Measurements from ENCODE around the gene KLHDC4. TPM values are rescaled to one million over a fixed set of nuclear protein-coding genes. Genes with fewer than 3 reads are reported as not detected.
A peak's percentile ranks its signal among the peaks of the same experiment; 100 is the strongest.

Gene KLHDC4
- total and polyA plus RNA-seq, 2 experiments from 2014 or later = 23.0 to 41.1 TPM

- TF ChIP-seq JUNB (IDR thresholded peaks at IDR 0.05; ENCODE audit: unreplicated experiment) (no peak), EZH2phosphoT487 (IDR thresholded peaks at IDR 0.05; ENCODE audit: unreplicated experiment) (no peak), CREB1 (CRISPR knock-in tag; IDR thresholded peaks at IDR 0.05; ENCODE audit: low read depth) (no peak), POLR2AphosphoS5 (IDR thresholded peaks at IDR 0.05; ENCODE audit: low read depth) (no peak), ETS1 (IDR thresholded peaks at IDR 0.05) (no peak), REST (IDR thresholded peaks at IDR 0.05; ENCODE audit: unreplicated experiment) (no peak)
Observed at GRCh38 chr16:87729266-87729954, 36.4 kb downstream of the KLHDC4 start (continued).

GRCh38 chr16:87728026-87728425, 37.8 kb downstream of the KLHDC4 start:
- Histone ChIP-seq H3K4me2 (no peak overlapping the region), H3K36me3 (ENCODE audit: insufficient read depth) (peaks cover 26% of the 10 kb centered on the region), H3F3A (replicated peaks; ENCODE audit: low read depth) (peaks cover 8% of the 10 kb centered on the region), H3K79me2 (replicated peaks; ENCODE audit: insufficient read depth) (peaks cover 43% of the 10 kb centered on the region), H3K9me2 (ENCODE audit: insufficient read depth) (no peaks in the 10 kb centered on the region), H3K4me1 (ENCODE audit: insufficient read depth) (no peaks in the 10 kb centered on the region), H4K20me1 (replicated peaks; ENCODE audit: insufficient read depth) (peaks cover 31% of the 10 kb centered on the region), H2AFZ (no peak overlapping the region), H3K27me3 (ENCODE audit: insufficient read depth) (no peaks in the 10 kb centered on the region), H3K27ac (ENCODE audit: low read depth) (peak overlapping the region; percentile 32; the same call in 1 of the 2 replicates), H3K4me3 (no peak overlapping the region)
- H3K27ac Mint-ChIP-seq = no peak overlapping the region
- H3K36me3 Mint-ChIP-seq (ENCODE audit: low read depth) = peaks cover 56% of the 10 kb centered on the region
- no peak for ATAC-seq
- TF ChIP-seq EZH2 (IDR thresholded peaks at IDR 0.05; ENCODE audit: low read depth, unreplicated experiment) (no peak), POLR2AphosphoS5 (IDR thresholded peaks at IDR 0.05; ENCODE audit: low read depth) (no peak), ETS1 (IDR thresholded peaks at IDR 0.05) (no peak)
- DNase-seq (ENCODE audit: low spot score) = no peak
- no peaks in the 10 kb centered on the region for H3K4me1 Mint-ChIP-seq
- peaks cover 4% of the 10 kb centered on the region for H3K27me3 Mint-ChIP-seq (ENCODE audit: insufficient read depth, low read depth, poor library complexity)
- no peak overlapping the region for H3K4me3 Mint-ChIP-seq
- H3K9me3 Mint-ChIP-seq = no peaks in the 10 kb centered on the region

All from GM23338 (cell line).